Esophagus (tissue), 2 donors: ENCODE data around the gene TBC1D9. TPM values are rescaled to one million over a fixed set of nuclear protein-coding genes. Genes with fewer than 3 reads are reported as not detected.

Experiments
- H3K27ac ChIP-seq, 2 donors: one replicate each; pipeline ENCODE4 v1.5.1; 2013; ENCODE audit warnings: low read depth in 2 of 2, mild to moderate bottlenecking in 2 of 2, inconsistent platforms in 1 of 2, low read length in 1 of 2, moderate library complexity in 1 of 2
- H3K27me3 ChIP-seq, 2 donors: one replicate each; pipeline ENCODE4 v1.6.1; 2013; ENCODE audit warnings: low read length in 2 of 2, control low read depth in 1 of 2, mild to moderate bottlenecking in 1 of 2; ENCODE audit not compliant: insufficient read depth in 2 of 2, control insufficient read depth in 1 of 2
- H3K36me3 ChIP-seq, 2 donors: one replicate each; pipeline ENCODE4 v1.6.1; 2013; ENCODE audit warnings: low read length in 1 of 2; ENCODE audit not compliant: control insufficient read depth in 2 of 2, insufficient read depth in 2 of 2
- H3K4me1 ChIP-seq, 2 donors: one replicate each; pipeline ENCODE4 v1.6.1; 2013; ENCODE audit warnings: low read length in 1 of 2; ENCODE audit not compliant: control insufficient read depth in 2 of 2, insufficient read depth in 2 of 2
- H3K4me3 ChIP-seq, 2 donors: one replicate each; pipeline ENCODE4 v1.5.1; 2013; ENCODE audit warnings: low read length in 2 of 2, mild to moderate bottlenecking in 2 of 2, low read depth in 1 of 2, moderate library complexity in 1 of 2
- H3K9me3 ChIP-seq, 2 donors: one replicate each; pipeline ENCODE4 v1.6.1; 2013; ENCODE audit warnings: mild to moderate bottlenecking in 2 of 2, low read depth in 1 of 2, low read length in 1 of 2, moderate library complexity in 1 of 2; ENCODE audit not compliant: control insufficient read depth in 2 of 2, insufficient read depth in 1 of 2
- WGBS, 2 donors: extraction: QIAGEN DNeasy Blood & Tissue Kit; methylation state at CpG; one replicate each; pipeline ENCODE4 v1.1.7; 2013; 5-methylcytosine and 5-hydroxymethylcytosine counted together
- polyA plus RNA-seq, 2 donors: library from polyadenylated mRNA; stranded (reverse); fragments of 200-250 nt; gene quantifications; one replicate each; pipeline ENCODE4 v1.2.3, GENCODE V29; 2013
- donor health status: healthy with polysubstance abuse.
- donor health status: Bipolar disorder and iron deficiency.

TBC1D9 gene
- polyA plus RNA-seq, 2 donors: 3.3 to 6.3 TPM

DNA sequence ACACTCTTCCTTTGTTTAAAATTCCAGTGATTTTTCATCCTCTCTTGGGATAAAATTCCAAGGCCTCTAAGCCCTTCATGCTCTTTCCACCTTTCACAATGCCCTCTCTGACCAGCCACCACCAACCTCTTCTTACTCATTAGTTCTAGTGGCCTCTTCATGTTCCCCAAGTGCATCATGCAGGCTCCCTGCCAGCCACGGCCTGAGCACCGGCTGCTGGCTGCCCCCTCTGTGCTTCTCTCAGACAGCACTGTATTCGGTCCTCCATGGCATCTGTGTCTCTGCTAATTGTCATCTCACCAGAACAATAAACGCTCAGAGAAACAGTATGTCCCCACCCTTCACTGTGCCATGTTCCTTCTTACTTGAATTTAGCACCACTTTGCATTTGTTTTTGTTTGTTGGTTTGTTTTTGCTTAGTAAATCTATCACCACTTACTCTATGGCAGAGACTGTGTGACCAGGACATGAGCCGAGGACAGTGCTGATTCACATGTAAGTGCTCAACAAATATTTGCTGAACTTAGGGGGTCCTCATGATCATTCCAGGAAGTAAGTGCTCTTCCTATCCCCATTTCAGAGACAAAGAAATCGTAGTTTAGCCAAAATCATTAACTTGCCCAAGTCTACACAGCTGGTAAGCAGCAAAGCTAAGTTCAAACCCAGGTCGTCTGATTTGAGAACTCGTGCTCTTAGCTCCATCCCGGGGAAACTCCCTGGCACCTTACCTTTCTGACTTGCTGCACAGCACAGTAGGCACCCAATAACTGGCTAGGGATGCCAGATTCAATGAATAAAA is 110.4 kb downstream of the TBC1D9 start:
- Histone ChIP-seq H3K27ac (no peak overlapping the region), H3K27me3 (no peaks in the 10 kb centered on the region), H3K4me3 (no peak overlapping the region), H3K4me1 (no peaks in the 10 kb centered on the region), H3K36me3 (peaks cover 0 to 15% of the 10 kb centered on the region in 2 donors), H3K9me3 (no peaks in the 10 kb centered on the region)
- WGBS, 2 donors: 67 to 68% methylated on average over 9 of the region's 9 CpGs

DNA sequence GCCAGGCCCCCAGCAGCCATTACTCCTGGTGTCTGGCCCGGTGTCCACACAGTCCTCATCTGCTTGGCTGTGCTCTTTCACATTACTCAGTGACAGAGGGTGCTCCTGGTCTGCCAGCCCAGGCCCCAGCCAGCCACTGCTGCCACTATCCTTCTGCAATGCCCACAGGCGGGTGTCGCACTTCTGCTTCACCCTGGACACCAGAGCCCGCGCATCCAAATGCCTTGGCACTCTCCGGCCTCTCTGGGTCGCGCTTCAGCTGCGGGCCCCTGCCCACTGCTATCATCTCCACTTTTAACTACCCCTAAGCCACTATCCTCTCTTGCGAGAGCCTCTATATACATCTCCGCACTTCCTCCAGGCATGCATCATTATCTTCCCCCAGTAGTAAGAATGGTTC is 111.0 kb downstream of the TBC1D9 start:
- no peak overlapping the region for H3K27ac ChIP-seq
- peaks cover 0 to 15% of the 10 kb centered on the region in 2 donors for H3K36me3 ChIP-seq
- 96 to 97% methylated on average over 11 of the region's 11 CpGs for WGBS, 2 donors
- H3K27me3 ChIP-seq: no peaks in the 10 kb centered on the region
- no peak overlapping the region for H3K4me3 ChIP-seq
- H3K4me1 ChIP-seq: no peaks in the 10 kb centered on the region
- H3K9me3 ChIP-seq: no peaks in the 10 kb centered on the region

DNA sequence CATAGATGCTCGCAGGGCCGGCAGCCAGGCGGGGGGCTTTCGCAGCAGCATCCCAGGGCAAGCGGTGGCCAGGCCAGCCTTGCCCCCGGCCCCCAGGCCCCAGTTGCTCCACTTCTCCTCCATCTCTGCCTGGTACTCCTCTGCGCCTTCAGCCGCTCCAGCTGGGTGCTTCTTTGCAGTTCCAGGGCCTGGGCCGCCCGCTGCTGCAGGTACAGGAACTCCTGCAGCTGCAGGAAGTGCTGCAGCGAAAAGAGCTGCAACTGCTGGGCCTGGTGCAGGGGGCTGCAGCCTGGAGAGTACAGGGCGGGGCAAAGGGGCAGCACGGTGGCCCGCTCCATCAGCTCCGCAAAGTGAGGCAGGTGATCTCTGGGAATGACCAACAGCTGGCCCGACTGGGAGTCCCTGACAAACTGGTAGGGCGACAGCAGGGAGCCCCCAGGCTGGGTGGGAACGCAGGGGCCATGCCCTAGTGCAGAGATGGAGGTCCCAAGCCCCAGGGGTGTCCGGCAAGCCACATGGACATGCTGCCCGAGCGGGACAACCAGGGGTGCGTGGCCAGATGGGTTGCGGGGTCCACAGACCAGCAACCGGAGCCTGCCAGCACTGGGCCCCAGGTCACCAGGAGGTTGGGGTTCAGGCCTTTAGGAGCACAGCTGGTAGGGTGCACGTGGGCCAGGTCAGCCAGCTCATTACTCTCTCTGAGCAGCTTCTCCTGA is 111.6 kb downstream of the TBC1D9 start:
- Histone ChIP-seq H3K27me3 (no peaks in the 10 kb centered on the region), H3K4me3 (no peak overlapping the region), H3K9me3 (no peaks in the 10 kb centered on the region), H3K4me1 (no peaks in the 10 kb centered on the region), H3K36me3 (peaks cover 0 to 15% of the 10 kb centered on the region in 2 donors), H3K27ac (no peak overlapping the region)
- WGBS, 2 donors: 94 to 95% methylated on average over 19 to 25 of the region's 25 CpGs

DNA sequence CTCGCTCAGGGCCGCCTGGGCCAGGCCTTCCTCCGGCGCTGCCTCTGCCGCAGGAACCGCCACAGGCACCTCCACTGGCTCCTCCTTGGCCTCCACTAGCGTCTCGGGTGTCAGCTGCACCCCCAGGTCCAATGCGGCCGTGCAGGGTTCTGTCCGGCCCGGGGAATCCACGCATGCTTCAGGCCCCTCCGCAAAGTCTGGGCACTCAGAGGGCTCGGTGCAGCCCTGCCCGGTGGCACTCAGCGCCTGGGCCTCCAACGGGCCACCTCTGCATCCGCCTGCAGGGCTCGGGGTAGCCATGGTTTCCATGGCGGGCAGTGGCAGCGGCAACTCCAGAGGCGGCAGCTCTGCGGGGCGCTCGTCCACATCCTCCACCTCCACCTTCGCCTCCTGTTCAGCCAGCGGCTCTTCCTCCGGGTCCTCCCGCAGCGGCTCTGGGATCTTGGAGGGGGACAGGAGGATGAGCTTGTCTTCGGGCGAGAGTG is 112.6 kb downstream of the TBC1D9 start:
- Histone ChIP-seq H3K27ac (no peak overlapping the region), H3K4me1 (no peaks in the 10 kb centered on the region), H3K9me3 (no peaks in the 10 kb centered on the region), H3K36me3 (peaks cover 0 to 15% of the 10 kb centered on the region in 2 donors), H3K4me3 (no peak overlapping the region), H3K27me3 (no peaks in the 10 kb centered on the region)
- 97% methylated on average over 31 to 33 of the region's 33 CpGs for WGBS, 2 donors

DNA sequence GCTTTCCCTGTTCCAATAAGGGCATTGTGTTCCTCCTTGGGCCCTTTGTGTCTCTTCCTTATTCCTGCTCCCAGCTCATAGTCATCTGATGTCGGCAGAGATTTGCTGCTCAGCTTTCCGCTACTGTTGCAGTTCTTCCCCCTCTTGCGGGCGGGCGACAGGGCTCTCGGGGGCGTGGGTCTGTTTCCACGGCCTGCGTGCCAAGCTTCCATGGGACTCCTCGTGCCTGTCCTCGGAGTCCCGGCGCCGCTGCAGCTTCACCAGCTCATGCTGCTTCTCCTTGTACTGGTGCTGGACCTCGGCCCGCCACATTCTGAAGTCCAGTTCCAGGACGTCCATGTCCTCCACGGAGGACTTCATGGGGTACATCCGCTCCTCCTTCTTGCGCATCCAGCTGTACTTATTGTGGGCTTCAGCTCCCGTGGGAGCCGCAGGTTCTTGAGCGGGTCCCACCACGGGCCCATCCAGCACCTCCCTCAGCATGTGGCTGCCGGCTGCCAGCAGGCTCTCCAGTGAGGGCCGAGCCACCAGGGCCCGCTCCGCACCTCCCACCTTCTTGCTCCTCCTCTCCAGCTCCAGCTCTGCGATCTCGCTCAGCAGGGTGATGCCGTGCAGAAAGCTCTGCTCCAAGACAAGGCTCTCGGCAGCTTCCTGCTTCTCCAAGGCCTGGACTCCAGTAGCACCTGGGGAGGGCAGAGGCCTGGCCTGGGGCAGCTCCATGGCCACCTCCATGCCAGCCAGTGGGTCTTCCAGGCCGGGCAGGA is 113.3 kb downstream of the TBC1D9 start:
- H3K36me3 ChIP-seq: peaks cover 0 to 15% of the 10 kb centered on the region in 2 donors
- H3K27me3 ChIP-seq: no peaks in the 10 kb centered on the region
- no peaks in the 10 kb centered on the region for H3K9me3 ChIP-seq
- H3K4me1 ChIP-seq: no peaks in the 10 kb centered on the region
- H3K4me3 ChIP-seq: no peak overlapping the region
- WGBS, 2 donors: 95 to 96% methylated on average over 33 of the region's 33 CpGs
- H3K27ac ChIP-seq: no peak overlapping the region

DNA sequence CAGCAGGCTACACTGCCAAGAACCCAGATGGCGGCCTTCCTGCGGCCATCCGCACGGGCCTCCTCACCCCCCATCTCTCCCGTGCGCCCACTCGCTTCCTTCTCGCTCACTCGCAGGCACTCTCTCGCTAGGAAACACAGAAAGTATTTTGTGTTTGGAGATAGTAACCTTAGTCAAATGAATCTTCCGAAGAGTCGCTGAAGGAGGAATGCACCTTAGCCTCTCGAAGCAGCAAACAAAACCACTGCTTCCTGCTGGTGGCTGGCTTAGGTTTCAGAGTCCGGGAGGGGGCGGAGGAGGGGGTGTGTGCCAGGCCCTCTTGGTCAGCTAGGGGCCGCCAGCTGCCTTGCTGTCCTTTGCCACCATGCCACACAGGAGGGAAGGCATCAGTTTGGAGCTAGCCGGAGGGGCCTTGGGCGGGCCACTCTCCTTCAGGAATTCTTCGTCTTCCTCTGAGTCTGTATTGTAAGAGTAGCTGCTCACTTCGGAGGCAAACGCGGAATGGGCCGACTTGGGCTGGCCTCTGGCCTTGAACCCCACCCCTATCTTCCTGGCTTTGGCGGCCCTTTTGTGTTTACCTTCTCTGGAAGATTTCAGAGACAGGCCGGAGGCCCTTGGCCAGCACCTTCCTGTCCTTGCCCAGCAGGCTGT is 114.3 kb downstream of the TBC1D9 start:
- H3K4me3 ChIP-seq: no peak overlapping the region
- H3K27ac ChIP-seq: no peak overlapping the region
- no peaks in the 10 kb centered on the region for H3K4me1 ChIP-seq
- H3K9me3 ChIP-seq: no peaks in the 10 kb centered on the region
- WGBS, 2 donors: 72 to 78% methylated on average over 25 of the region's 25 CpGs
- H3K27me3 ChIP-seq: no peaks in the 10 kb centered on the region
- peaks cover 0 to 15% of the 10 kb centered on the region in 2 donors for H3K36me3 ChIP-seq

DNA sequence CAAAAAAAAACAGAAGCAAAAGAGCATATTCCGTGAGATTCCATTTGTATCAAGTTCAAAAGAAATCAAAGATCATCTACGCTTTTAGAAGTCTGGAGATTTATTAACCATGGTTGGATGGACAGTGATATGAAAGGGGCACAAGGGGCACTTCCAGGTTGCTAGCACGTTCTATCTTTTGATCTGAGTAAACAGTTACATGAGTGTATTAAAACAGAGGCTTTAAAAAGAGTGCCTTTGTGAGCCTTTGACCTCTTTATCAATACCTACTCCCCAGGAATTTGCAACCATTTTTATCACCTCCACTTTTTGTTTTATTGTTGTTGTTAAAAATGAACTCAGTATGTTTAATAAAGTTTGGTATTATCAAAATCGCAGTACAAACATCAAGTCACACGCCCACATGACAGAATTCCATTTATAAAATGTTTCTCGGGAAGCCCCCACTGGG is 115.1 kb downstream of the TBC1D9 start:
- no peaks in the 10 kb centered on the region for H3K27me3 ChIP-seq
- WGBS, 2 donors: 71 to 84% methylated on average over 6 of the region's 6 CpGs
- H3K27ac ChIP-seq: no peak overlapping the region
- no peaks in the 10 kb centered on the region for H3K9me3 ChIP-seq
- peaks cover 0 to 15% of the 10 kb centered on the region in 2 donors for H3K36me3 ChIP-seq
- no peak overlapping the region for H3K4me3 ChIP-seq
- no peaks in the 10 kb centered on the region for H3K4me1 ChIP-seq

DNA sequence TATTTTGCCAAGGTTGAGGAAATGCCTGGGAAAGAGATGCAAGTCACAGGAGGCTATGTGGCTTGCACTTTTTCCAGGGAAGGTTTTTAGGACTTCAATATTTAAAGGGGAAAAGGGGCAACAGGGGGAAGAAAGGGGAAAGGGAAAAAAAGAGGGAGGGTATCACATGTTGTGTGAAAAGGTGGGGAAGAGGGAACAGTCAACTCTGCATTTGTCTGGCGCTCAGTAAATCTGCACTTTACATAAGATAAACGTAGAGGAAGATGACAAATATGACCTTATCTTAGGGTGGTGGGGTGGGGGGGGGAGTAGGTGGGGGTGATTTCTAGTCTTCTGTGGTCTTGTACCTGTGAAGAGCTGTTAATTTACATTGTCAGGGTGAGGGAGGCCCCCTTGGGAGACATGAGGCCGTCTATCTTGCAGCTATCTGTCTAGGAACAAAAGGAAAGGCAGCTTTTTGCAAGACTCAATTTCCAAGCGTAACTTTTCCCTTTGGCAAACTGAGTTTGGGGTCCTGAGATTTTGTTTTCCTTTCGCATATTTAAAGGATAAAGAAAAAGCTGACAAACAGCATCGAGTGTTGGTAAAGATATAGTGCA is 115.9 kb downstream of the TBC1D9 start:
- Histone ChIP-seq H3K36me3 (peaks cover 0 to 15% of the 10 kb centered on the region in 2 donors), H3K9me3 (no peaks in the 10 kb centered on the region), H3K4me3 (no peak overlapping the region), H3K27ac (no peak overlapping the region), H3K27me3 (no peaks in the 10 kb centered on the region), H3K4me1 (peaks cover 0 to 3% of the 10 kb centered on the region in 2 donors)
- WGBS, 2 donors: 72 to 83% methylated on average over 6 of the region's 6 CpGs
